ENCODE measurements around the gene DCUN1D2. TPM values are rescaled to one million over a fixed set of nuclear protein-coding genes. Genes with fewer than 3 reads are reported as not detected.

DCUN1D2 gene
- total and polyA plus RNA-seq, 10 of the 15 experiments (the other 5 are each of a cell fraction or from before 2014, with no cell fraction given) = 2.5 to 23.6 (median 9.3) TPM

DNA sequence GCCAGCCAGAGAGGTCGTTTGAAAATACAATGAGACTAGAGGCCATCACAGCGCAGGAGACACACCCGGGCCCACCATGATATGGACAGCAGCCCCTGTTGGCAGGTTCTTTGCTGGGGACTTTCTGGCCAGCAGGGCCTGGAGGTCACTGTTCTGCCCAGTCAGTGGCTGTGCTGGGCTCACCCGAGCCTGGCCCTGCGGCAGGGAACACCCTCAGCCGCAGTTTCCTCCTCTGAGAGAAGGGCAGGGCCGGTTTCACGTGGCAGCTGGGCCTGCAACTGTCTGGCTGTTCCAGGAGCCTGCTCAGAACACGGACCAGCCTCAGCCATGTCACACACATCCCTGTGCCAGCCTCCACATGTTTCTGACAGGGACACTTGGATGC, 76.6 kb downstream of the DCUN1D2 start (continued):
- TF ChIP-seq RUNX3 (IDR thresholded peaks at IDR 0.05; ENCODE audit: low read length) (no peak), JUNB (IDR thresholded peaks at IDR 0.05) (no peak), SREBF1 (IDR thresholded peaks at IDR 0.05; ENCODE audit: low read length) (no peak), PAX8 (IDR thresholded peaks at IDR 0.05) (no peak), FOXM1 (IDR thresholded peaks at IDR 0.05; ENCODE audit: low read depth, low read length) (no peak)

DNA sequence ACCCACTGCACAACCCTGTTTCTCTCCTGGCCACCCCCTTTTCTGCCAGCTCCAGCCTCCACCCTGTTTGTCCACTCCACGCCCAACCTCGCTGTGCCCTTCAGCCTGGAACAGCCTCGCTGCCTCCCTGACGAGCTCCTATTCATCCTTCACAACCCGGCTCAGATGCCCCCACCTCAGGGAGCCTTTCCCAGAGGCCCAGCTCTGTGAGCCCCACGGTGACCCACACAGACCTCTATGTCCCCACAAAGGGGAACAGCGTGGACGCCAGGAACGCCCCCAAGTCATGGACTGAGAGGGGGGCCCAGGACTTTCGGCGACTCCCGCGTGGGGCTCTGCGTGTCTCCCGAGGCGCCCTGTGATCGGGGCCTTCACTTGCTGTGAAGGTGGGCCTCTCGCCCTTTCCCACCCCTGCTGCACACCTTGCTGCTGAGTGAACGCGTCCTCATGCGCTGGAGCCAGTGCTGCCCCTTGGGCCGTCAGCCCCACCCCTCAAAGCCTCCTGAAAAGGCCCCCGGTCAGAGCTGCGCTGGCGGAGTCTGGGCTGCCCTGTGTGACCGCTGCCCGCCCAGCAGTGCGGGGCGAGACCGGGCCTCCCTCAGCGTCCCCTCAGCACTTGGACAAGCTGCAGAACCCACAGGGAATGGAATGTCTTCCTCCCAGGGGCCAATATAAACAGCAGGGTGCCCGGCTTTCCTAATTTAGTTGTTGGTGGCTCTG, 77.2 kb downstream of the DCUN1D2 start:
- no peaks in the 10 kb centered on the region for H3K36me3 ChIP-seq (ENCODE audit: control insufficient read depth in 2 of 2, insufficient read depth in 2 of 2, low read length in 1 of 2)
- no peak for ATAC-seq
- DNase-seq (ENCODE audit: low read depth, low spot score) = no peak
- H3K4me2 ChIP-seq (ENCODE audit: control insufficient read depth, insufficient read depth) = no peak overlapping the region
- POLR2A ChIA-PET = no interaction called here
- 78% methylated on average over 32 of the region's 32 CpGs for WGBS (ENCODE audit: insufficient coverage, insufficient replicate concordance, low lambda C conversion rate, missing lambda C conversion rate)
- no peak for FAIRE-seq
- H3K27me3 ChIP-seq (replicated peaks in 1 of 2; ENCODE audit: control insufficient read depth in 2 of 2, insufficient read depth in 2 of 2, low read length in 1 of 2) = no peaks in the 10 kb centered on the region; a peak in 1 of 4 replicates
- no peaks in the 10 kb centered on the region for H4K20me1 ChIP-seq (ENCODE audit: control insufficient read depth, insufficient read depth)
- H3K79me2 ChIP-seq (ENCODE audit: control insufficient read depth, insufficient read depth, low read length) = no peaks in the 10 kb centered on the region
- no peak overlapping the region for H3K9ac ChIP-seq (ENCODE audit: control insufficient read depth, insufficient read depth, low read length)
- RAD21 ChIA-PET (ENCODE audit: unreplicated experiment) = no interaction called here
- CTCF ChIA-PET = no interaction called here
- no TSS peak for BruUV-seq (replicated peaks)
- no peak overlapping the region for H3K27ac ChIP-seq (ENCODE audit: control insufficient read depth, insufficient read depth)
- no peaks in the 10 kb centered on the region for H3K9me3 ChIP-seq (replicated peaks; ENCODE audit: control insufficient read depth, insufficient read depth, low read length)
- no peak overlapping the region for H2AFZ ChIP-seq (ENCODE audit: control insufficient read depth, low read depth, low read length)
- H3K4me1 ChIP-seq (ENCODE audit: control insufficient read depth, insufficient read depth, low read length) = no peaks in the 10 kb centered on the region
- intact Hi-C loops (cut with micrococcal nuclease; ENCODE audit: unreplicated experiment) (no loop called here), in situ Hi-C loops (cut with MboI) (no loop called here)
- SMC1A ChIA-PET (ENCODE audit: uncharacterized antibody, unreplicated experiment) = no interaction called here
- no peak overlapping the region for H3K4me3 ChIP-seq
- TF ChIP-seq CHD4 (IDR thresholded peaks at IDR 0.05) = no peak
- no peak for TF ChIP-seq SPI1 (IDR thresholded peaks at IDR 0.05; ENCODE audit: borderline replicate concordance, insufficient read depth, low read depth, low read length)
- TF ChIP-seq SRF (IDR thresholded peaks at IDR 0.05; ENCODE audit: low read depth in 2 of 2, low read length in 2 of 2) = no peak
- no peak for TF ChIP-seq SREBF1 (IDR thresholded peaks at IDR 0.05; ENCODE audit: low read length)
- TF ChIP-seq PML (IDR thresholded peaks at IDR 0.05; ENCODE audit: low read length) = no peak
- TF ChIP-seq BACH1 (IDR thresholded peaks at IDR 0.05; ENCODE audit: borderline replicate concordance) = no peak
- TF ChIP-seq, protein P1, sequence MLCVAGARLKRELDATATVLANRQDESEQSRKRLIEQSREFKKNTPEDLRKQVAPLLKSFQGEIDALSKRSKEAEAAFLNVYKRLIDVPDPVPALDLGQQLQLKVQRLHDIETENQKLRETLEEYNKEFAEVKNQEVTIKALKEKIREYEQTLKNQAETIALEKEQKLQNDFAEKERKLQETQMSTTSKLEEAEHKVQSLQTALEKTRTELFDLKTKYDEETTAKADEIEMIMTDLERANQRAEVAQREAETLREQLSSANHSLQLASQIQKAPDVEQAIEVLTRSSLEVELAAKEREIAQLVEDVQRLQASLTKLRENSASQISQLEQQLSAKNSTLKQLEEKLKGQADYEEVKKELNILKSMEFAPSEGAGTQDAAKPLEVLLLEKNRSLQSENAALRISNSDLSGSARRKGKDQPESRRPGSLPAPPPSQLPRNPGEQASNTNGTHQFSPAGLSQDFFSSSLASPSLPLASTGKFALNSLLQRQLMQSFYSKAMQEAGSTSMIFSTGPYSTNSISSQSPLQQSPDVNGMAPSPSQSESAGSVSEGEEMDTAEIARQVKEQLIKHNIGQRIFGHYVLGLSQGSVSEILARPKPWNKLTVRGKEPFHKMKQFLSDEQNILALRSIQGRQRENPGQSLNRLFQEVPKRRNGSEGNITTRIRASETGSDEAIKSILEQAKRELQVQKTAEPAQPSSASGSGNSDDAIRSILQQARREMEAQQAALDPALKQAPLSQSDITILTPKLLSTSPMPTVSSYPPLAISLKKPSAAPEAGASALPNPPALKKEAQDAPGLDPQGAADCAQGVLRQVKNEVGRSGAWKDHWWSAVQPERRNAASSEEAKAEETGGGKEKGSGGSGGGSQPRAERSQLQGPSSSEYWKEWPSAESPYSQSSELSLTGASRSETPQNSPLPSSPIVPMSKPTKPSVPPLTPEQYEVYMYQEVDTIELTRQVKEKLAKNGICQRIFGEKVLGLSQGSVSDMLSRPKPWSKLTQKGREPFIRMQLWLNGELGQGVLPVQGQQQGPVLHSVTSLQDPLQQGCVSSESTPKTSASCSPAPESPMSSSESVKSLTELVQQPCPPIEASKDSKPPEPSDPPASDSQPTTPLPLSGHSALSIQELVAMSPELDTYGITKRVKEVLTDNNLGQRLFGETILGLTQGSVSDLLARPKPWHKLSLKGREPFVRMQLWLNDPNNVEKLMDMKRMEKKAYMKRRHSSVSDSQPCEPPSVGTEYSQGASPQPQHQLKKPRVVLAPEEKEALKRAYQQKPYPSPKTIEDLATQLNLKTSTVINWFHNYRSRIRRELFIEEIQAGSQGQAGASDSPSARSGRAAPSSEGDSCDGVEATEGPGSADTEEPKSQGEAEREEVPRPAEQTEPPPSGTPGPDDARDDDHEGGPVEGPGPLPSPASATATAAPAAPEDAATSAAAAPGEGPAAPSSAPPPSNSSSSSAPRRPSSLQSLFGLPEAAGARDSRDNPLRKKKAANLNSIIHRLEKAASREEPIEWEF (IDR thresholded peaks at IDR 0.05; ENCODE audit: insufficient replicate concordance, low read depth, low read length) = no peak
- no peak for TF ChIP-seq TCF12 (IDR thresholded peaks at IDR 0.05; ENCODE audit: low read depth, low read length)
- TF ChIP-seq CHD2 (IDR thresholded peaks at IDR 0.05; ENCODE audit: borderline replicate concordance, low read depth, low read length) = no peak
- no peak for TF ChIP-seq GABPA (IDR thresholded peaks at IDR 0.05; ENCODE audit: low read depth)
- TF ChIP-seq, protein P2, sequence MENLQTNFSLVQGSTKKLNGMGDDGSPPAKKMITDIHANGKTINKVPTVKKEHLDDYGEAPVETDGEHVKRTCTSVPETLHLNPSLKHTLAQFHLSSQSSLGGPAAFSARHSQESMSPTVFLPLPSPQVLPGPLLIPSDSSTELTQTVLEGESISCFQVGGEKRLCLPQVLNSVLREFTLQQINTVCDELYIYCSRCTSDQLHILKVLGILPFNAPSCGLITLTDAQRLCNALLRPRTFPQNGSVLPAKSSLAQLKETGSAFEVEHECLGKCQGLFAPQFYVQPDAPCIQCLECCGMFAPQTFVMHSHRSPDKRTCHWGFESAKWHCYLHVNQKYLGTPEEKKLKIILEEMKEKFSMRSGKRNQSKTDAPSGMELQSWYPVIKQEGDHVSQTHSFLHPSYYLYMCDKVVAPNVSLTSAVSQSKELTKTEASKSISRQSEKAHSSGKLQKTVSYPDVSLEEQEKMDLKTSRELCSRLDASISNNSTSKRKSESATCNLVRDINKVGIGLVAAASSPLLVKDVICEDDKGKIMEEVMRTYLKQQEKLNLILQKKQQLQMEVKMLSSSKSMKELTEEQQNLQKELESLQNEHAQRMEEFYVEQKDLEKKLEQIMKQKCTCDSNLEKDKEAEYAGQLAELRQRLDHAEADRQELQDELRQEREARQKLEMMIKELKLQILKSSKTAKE (IDR thresholded peaks at IDR 0.05; ENCODE audit: low read depth, poor library complexity, severe bottlenecking) = no peak
- TF ChIP-seq, protein P3, sequence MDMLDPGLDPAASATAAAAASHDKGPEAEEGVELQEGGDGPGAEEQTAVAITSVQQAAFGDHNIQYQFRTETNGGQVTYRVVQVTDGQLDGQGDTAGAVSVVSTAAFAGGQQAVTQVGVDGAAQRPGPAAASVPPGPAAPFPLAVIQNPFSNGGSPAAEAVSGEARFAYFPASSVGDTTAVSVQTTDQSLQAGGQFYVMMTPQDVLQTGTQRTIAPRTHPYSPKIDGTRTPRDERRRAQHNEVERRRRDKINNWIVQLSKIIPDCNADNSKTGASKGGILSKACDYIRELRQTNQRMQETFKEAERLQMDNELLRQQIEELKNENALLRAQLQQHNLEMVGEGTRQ (IDR thresholded peaks at IDR 0.05; ENCODE audit: borderline replicate concordance, low read depth, low read length) = no peak
